Stimulated activated CD8-positive, alpha-beta memory T cell treated with anti-CD3 and anti-CD28 coated beads, Interleukin-4, amount 100 ng/mL, for 24 hours (primary cell): Measurements from ENCODE around the gene PTCHD1.

ENCODE experiments used
- DNase-seq: peaks from one replicate; pipeline ENCODE4 v3.0.0-alpha.2; 2020; ENCODE audit warnings: low read depth

The PTCHD1 gene

DNA sequence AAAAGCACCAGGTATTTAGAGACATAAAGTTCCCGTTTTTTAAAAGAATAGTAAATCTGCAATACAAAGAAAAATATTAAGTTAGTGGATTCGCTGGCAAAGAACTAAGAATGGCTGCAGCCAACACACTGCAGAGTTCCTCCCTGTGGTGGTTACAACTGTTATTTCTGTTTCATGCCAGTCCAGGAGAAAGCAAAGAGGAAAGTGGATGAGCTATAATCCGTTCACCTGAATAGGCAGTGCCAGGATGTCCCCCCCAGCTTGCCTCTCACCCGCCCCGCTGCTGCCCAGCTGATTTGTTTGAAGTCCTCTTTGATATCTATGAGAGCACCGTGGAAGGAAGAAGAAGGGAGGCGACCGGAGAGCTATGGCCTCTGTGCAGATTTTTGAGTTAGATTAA lies 63.9 kb downstream of the PTCHD1 start:
- DNase-seq = no peak

GRCh38 chrX:23403849-23404248 lies 69.2 kb downstream of the PTCHD1 start:
- DNase-seq = no peak

DNA sequence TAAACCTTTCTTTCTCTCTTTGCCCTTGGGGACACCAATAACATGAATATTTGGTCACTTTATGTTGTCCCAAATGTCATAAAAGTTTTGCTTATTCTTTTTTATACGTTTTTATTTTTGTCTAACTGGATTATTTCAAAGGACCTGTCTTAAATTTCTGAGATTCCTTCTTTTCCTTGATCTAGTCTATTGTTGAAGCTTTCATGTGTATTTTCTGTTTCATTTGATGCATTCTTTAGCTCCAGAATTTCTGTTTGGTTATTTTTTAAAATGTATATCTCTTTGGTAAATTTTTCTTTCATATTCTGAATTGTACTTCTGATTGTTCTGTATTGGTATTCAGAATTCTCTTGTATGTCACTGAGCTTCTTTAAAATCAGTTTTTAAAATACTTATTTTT lies 88.3 kb downstream of the PTCHD1 start:
- DNase-seq = no peak

GRCh38 chrX:23434356-23434884 lies 99.8 kb downstream of the PTCHD1 start:
- no peak for DNase-seq

- no peak for DNase-seq
These were observed 100.5 kb downstream of the PTCHD1 start for GRCh38 chrX:23435108-23435507.

DNA sequence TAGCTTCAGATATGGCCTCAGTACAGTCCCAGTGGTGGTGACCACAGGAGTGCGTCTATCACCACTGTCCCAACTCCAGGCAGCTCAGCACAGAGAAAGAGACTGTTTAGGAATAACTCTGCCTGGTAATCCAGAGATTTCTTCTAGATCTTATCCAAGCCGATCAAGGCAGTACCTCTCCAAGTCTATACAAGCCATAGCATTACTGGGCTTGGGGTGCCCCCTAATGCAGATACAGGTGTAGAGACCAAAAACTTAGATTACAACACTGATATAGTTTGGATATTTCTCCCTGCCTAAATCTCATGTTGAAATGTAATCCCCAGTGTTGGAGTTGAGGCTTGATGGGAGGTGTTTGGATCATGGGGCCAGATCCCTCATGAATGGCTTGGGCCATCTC lies 100.9 kb downstream of the PTCHD1 start:
- no peak for DNase-seq

- no peak for DNase-seq
These were observed 102.2 kb downstream of the PTCHD1 start for GRCh38 chrX:23436875-23437274.

DNA sequence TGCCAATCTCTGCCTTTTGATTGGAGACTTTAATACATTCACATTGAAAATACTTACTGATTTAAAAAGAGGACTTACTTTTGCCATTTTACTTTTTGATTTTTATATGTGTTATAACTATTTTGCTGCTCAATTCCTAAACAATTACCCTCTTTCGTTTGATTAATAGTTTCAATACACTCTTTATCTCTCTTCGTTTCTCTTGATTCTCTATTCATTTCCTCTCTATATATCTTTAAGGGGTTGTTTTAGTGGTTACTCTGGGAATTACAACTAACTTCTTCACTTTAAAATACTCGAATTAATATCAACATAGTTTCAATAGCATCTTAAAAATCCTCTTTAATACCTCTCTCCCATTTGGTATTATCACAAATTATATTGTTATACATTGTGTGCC lies 116.6 kb downstream of the PTCHD1 start:
- DNase-seq = no peak
